ENCODE data around the gene MMP19.

GRCh38 chr12:55806982-55807381, 35.8 kb downstream of the MMP19 start:
- no peak for TF ChIP-seq POLR2A (IDR thresholded peaks at IDR 0.05; ENCODE audit: low read depth, low read length)
- TF ChIP-seq POLR2AphosphoS5 (IDR thresholded peaks at IDR 0.05; ENCODE audit: low read depth, low read length), result no peak
- TF ChIP-seq SPI1 (IDR thresholded peaks at IDR 0.05; ENCODE audit: low read depth, low read length), result no peak
- no peak for TF ChIP-seq PAX5 (IDR thresholded peaks at IDR 0.05; ENCODE audit: insufficient read depth, low read length, severe bottlenecking)
- TF ChIP-seq TAF1 (IDR thresholded peaks at IDR 0.05; ENCODE audit: low read depth, low read length), result no peak

Measured in GM12891 (cell line).